Endothelial cell of umbilical vein (primary cell): ENCODE results near the gene TRERF1. TPM values are rescaled to one million over a fixed set of nuclear protein-coding genes. Genes with fewer than 3 reads are reported as not detected.

Source experiments
- BruUV-seq: library from RNA; stranded (reverse); fragments of 400-500 nt; replicated peaks from 2 replicates; lab custom pipeline; 2021; lab: Mats Ljungman, UMichigan
- CTCF ChIA-PET: fragments of 300-600, 350-600 bp; sonication (Branson Sonifier 250); formaldehyde crosslinking; loops from one replicate; lab custom pipeline; 2021; ENCODE audit warnings: antibody characterized with exemption, inconsistent platforms; lab: Charles Lee
- POLR2A ChIA-PET: fragments of 300-600, 350-600 bp; sonication (Branson Sonifier 250); formaldehyde crosslinking; loops from one replicate; lab custom pipeline; 2021; ENCODE audit warnings: antibody characterized with exemption, inconsistent platforms; lab: Charles Lee
- DNase-seq: peaks from one replicate; pipeline ENCODE4 v3.0.0-alpha.2; 2011; ENCODE audit warnings: low read depth, low spot score
- FAIRE-seq: peaks from 2 replicates; lab custom pipeline; 2011; peaks lifted over from hg19 to GRCh38; lab: Jason Lieb, UNC
- H2AFZ ChIP-seq: 2 replicates; pipeline ENCODE4 v1.6.0; 2012; ENCODE audit warnings: low read depth, low read length, control low read depth, inconsistent platforms
- H3K27ac ChIP-seq: 2 replicates; pipeline ENCODE4 v1.5.1; 2011; ENCODE audit warnings: low read depth, mild to moderate bottlenecking, control low read depth, low read length, moderate library complexity; ENCODE audit not compliant: insufficient read depth
- H3K27me3 ChIP-seq, 2 experiments: 2 replicates each; pipeline versions ENCODE4 v1.6.0 to v1.6.1; 2011; ENCODE audit warnings: low read length in 2 of 2, mixed read lengths in 1 of 2; ENCODE audit not compliant: control insufficient read depth in 2 of 2, insufficient read depth in 2 of 2
- H3K36me3 ChIP-seq, 2 experiments: 2 replicates in 1 of 2; 3 replicates in 1 of 2; pipeline ENCODE4 v1.5.1; 2011; ENCODE audit warnings: low read length in 2 of 2, mild to moderate bottlenecking in 1 of 2, moderate library complexity in 1 of 2; ENCODE audit not compliant: control insufficient read depth in 2 of 2, insufficient read depth in 2 of 2; ENCODE audit errors: extremely low read depth in 1 of 2
- H3K4me1 ChIP-seq: 3 replicates; pipeline ENCODE4 v1.5.1; 2011; ENCODE audit warnings: mild to moderate bottlenecking, low read length; ENCODE audit not compliant: control insufficient read depth, insufficient read depth; ENCODE audit errors: extremely low read depth
- H3K4me2 ChIP-seq: 2 replicates; pipeline ENCODE4 v1.6.1; 2011; ENCODE audit warnings: low read length, control low read depth, mixed read lengths; ENCODE audit not compliant: insufficient read depth
- H3K4me3 ChIP-seq, 3 experiments: fragments of 200-600 bp in 1 of 3; sonication (generic), shearing (Covaris generic) in 1 of 3; replicated peaks in 1 of 3; 2 replicates each; pipeline ENCODE4 v1.5.1; 2011 to 2016; ENCODE audit warnings: control low read depth in 3 of 3, low read length in 3 of 3, mild to moderate bottlenecking in 2 of 3, inconsistent platforms in 1 of 3, low read depth in 1 of 3, moderate library complexity in 1 of 3; ENCODE audit not compliant: insufficient read depth in 1 of 3
- H3K79me2 ChIP-seq: 2 replicates; pipeline ENCODE4 v1.6.0; 2012; ENCODE audit warnings: low read length, inconsistent platforms; ENCODE audit not compliant: control insufficient read depth, insufficient read depth
- H3K9ac ChIP-seq: replicated peaks from 2 replicates; pipeline ENCODE3; 2011; ENCODE audit warnings: low read length, control low read depth; ENCODE audit not compliant: insufficient read depth; ENCODE audit errors: extremely low read depth
- H3K9me1 ChIP-seq: replicated peaks from 3 replicates; pipeline ENCODE4 v1.6.0; 2011; ENCODE audit warnings: mild to moderate bottlenecking, low read length; ENCODE audit not compliant: control insufficient read depth, insufficient read depth; ENCODE audit errors: extremely low read depth
- H3K9me3 ChIP-seq: replicated peaks from 2 replicates; pipeline ENCODE4 v1.5.1; 2012; ENCODE audit warnings: low read length, inconsistent platforms; ENCODE audit not compliant: control insufficient read depth, insufficient read depth
- H4K20me1 ChIP-seq: replicated peaks from 2 replicates; pipeline ENCODE3; 2011; ENCODE audit warnings: mild to moderate bottlenecking, low read length; ENCODE audit not compliant: control insufficient read depth, insufficient read depth; ENCODE audit errors: extremely low read depth
- CTCF ChIP-seq, 2 donors: IDR thresholded peaks; 1 replicate in 1 of 2; 2 replicates in 1 of 2; pipeline ENCODE4 v1.5.1; 2011; ENCODE audit warnings: low read length in 2 of 2, mild to moderate bottlenecking in 2 of 2, moderate library complexity in 2 of 2, control low read depth in 1 of 2, inconsistent platforms in 1 of 2, low read depth in 1 of 2; ENCODE audit not compliant: insufficient read depth in 1 of 2; ENCODE audit errors: extremely low read depth in 1 of 2
- EZH2 ChIP-seq: IDR thresholded peaks from 2 replicates; pipeline ENCODE4 v1.6.1; 2012; ENCODE audit warnings: borderline replicate concordance, low read depth, mild to moderate bottlenecking, moderate library complexity, low read length, inconsistent platforms; ENCODE audit not compliant: severe bottlenecking
- FOS ChIP-seq: IDR thresholded peaks from 2 replicates; pipeline ENCODE4 v1.6.1; 2011; ENCODE audit warnings: mild to moderate bottlenecking, low read length, moderate library complexity, borderline replicate concordance; ENCODE audit not compliant: insufficient read depth
- GATA2 ChIP-seq: IDR thresholded peaks from 2 replicates; pipeline ENCODE4 v1.7.0; 2011; ENCODE audit warnings: low read depth, mild to moderate bottlenecking, moderate library complexity, mixed read lengths, low read length; ENCODE audit not compliant: insufficient read length, insufficient read depth
- JUN ChIP-seq: IDR thresholded peaks from 2 replicates; pipeline ENCODE4 v1.6.1; 2011; ENCODE audit warnings: borderline replicate concordance, low read depth; ENCODE audit not compliant: insufficient read length, insufficient read depth
- MAX ChIP-seq: IDR thresholded peaks from 2 replicates; pipeline ENCODE4 v1.6.1; 2011; ENCODE audit not compliant: insufficient read depth, insufficient read length
- MYC ChIP-seq: IDR thresholded peaks from one replicate; pipeline ENCODE4 v1.6.1; 2011; ENCODE audit warnings: mild to moderate bottlenecking, low read depth, low read length
- POLR2A ChIP-seq: IDR thresholded peaks from 2 replicates; pipeline ENCODE4 v1.6.1; 2012; ENCODE audit warnings: low read depth, mild to moderate bottlenecking, control low read depth, low read length
- POLR2AphosphoS5 ChIP-seq: IDR thresholded peaks from 2 replicates; pipeline ENCODE4 v1.6.1; 2012; ENCODE audit warnings: low read depth, mild to moderate bottlenecking, control low read depth, low read length, moderate library complexity; ENCODE audit not compliant: insufficient read depth
- dilution Hi-C: fragments of 300-500 bp; cut with MboI; formaldehyde crosslinking; loops from one replicate; pipeline ENCODE4 v1.15.0; 2019; ENCODE audit warnings: low sequenced_read_pairs; ENCODE audit not compliant: extremely low pct_ligation_motif_present
- intact Hi-C: fragments of 100-400 bp; cut with micrococcal nuclease; formaldehyde crosslinking; loops from one replicate; pipeline ENCODE4 v1.10.0; 2022
- polyA plus RNA-seq, 4 experiments: library from polyadenylated mRNA; depleted of rRNA in 3 of 4; stranded (reverse) in 3 of 4; unstranded in 1 of 4; fragments of >200 nt; gene quantifications; 2 replicates each; pipeline versions ENCODE4 v1.2.1 to v1.2.3, GENCODE V29; 2011 to 2012; ENCODE audit warnings: missing spikeins in 1 of 4
- total RNA-seq: library from RNA; stranded (reverse); gene quantifications from 2 replicates; pipeline ENCODE4 v1.2.3, GENCODE V29; 2021

TRERF1 gene
- total and polyA plus RNA-seq, 2 donors (not counting 3 experiments of a cell fraction or from before 2014, with no cell fraction given) = 0.73 to 5.5 TPM

- TF ChIP-seq POLR2AphosphoS5 (no peak), EZH2 (no peak), FOS (no peak), CTCF (IDR thresholded peaks at IDR 0.05; ENCODE audit: extremely low read depth in 1 of 2, insufficient read depth in 1 of 2, low read depth in 1 of 2, low read length in 2 of 2) (no peak), POLR2A (no peak), GATA2 (no peak), MYC (no peak), MAX (no peak), JUN (no peak)
- FAIRE-seq (no peak), DNase-seq (no peak)
- ChIA-PET CTCF (interaction anchor here (1.1 to 1.5 kb wide), 3 partner anchors 10 to 58 kb away, joined by 3 to 5 read pairs (median 4); no protein-coding TSS in a partner anchor), POLR2A (no interaction called here)
- Histone ChIP-seq H3K4me3 (no peak overlapping the region), H3K9me3 (no peaks in the 10 kb centered on the region), H4K20me1 (no peaks in the 10 kb centered on the region), H3K27ac (no peak overlapping the region), H3K4me2 (no peak overlapping the region), H3K27me3 (no peaks in the 10 kb centered on the region), H3K9ac (no peak overlapping the region), H3K36me3 (no peaks in the 10 kb centered on the region), H3K79me2 (no peaks in the 10 kb centered on the region), H3K9me1 (no peaks in the 10 kb centered on the region), H2AFZ (no peak overlapping the region), H3K4me1 (no peaks in the 10 kb centered on the region)
- dilution Hi-C loops = no loop called here
- BruUV-seq = no TSS peak
- intact Hi-C loops = no loop called here
Observed at GRCh38 chr6:42366999-42367352, 84.8 kb downstream of the TRERF1 start.
